GM23248 (cell line): ENCODE results near the gene CDCA7. TPM values are rescaled to one million over a fixed set of nuclear protein-coding genes. Genes with fewer than 3 reads are reported as not detected.

Experiments used
- DNase-seq: peaks from one replicate; pipeline ENCODE4 v3.0.0-alpha.2; 2015
- H2AFZ ChIP-seq: fragments of 200-600 bp; sonication (generic); 2 replicates; pipeline ENCODE4 v1.6.1; 2016; ENCODE audit warnings: antibody characterized with exemption
- H3F3A ChIP-seq: fragments of 200-600 bp; sonication (generic); 2 replicates; pipeline ENCODE4 v1.6.1; 2016; ENCODE audit warnings: mild to moderate bottlenecking, antibody characterized with exemption, mixed run types; ENCODE audit not compliant: insufficient read depth
- H3K27ac ChIP-seq: fragments of 200-600 bp; sonication (generic); 2 replicates; pipeline ENCODE4 v1.5.1; 2016; ENCODE audit warnings: mild to moderate bottlenecking
- H3K27me3 ChIP-seq: fragments of 200-600 bp; sonication (generic); replicated peaks from 2 replicates; pipeline ENCODE4 v1.6.1; 2016; ENCODE audit warnings: mild to moderate bottlenecking; ENCODE audit not compliant: insufficient read depth
- H3K36me3 ChIP-seq: fragments of 200-600 bp; sonication (generic); 2 replicates; pipeline ENCODE4 v1.6.1; 2016; ENCODE audit warnings: low read depth, mild to moderate bottlenecking
- H3K4me1 ChIP-seq: fragments of 200-600 bp; sonication (generic); 2 replicates; pipeline ENCODE4 v1.6.1; 2016; ENCODE audit warnings: mild to moderate bottlenecking; ENCODE audit not compliant: insufficient read depth
- H3K4me2 ChIP-seq: fragments of 200-600 bp; sonication (generic); one replicate; pipeline ENCODE4 v1.6.1; 2016; ENCODE audit warnings: mild to moderate bottlenecking; ENCODE audit not compliant: unreplicated experiment
- H3K4me3 ChIP-seq: fragments of 200-600 bp; sonication (generic); 2 replicates; pipeline ENCODE4 v1.5.1; 2016; ENCODE audit warnings: mild to moderate bottlenecking
- H3K79me2 ChIP-seq: fragments of 200-600 bp; sonication (generic); 2 replicates; pipeline ENCODE4 v1.6.1; 2016; ENCODE audit warnings: mild to moderate bottlenecking; ENCODE audit not compliant: insufficient read depth
- H3K9ac ChIP-seq: fragments of 200-600 bp; sonication (generic); 2 replicates; pipeline ENCODE4 v1.6.1; 2016; ENCODE audit warnings: mild to moderate bottlenecking
- H3K9me2 ChIP-seq: fragments of 200-600 bp; sonication (generic); 2 replicates; pipeline ENCODE4 v1.6.1; 2016; ENCODE audit warnings: mixed run types, mild to moderate bottlenecking, moderate library complexity; ENCODE audit not compliant: insufficient read depth
- H3K9me3 ChIP-seq: fragments of 200-600 bp; sonication (generic); one replicate; pipeline ENCODE4 v1.6.1; 2017; ENCODE audit warnings: low read depth
- H4K20me1 ChIP-seq: fragments of 200-600 bp; sonication (generic); 2 replicates; pipeline ENCODE4 v1.6.0; 2016; ENCODE audit not compliant: insufficient read depth
- EZH2 ChIP-seq: fragments of 200-600 bp; sonication (generic); IDR thresholded peaks from 2 replicates; pipeline ENCODE4 v1.6.1; 2018; ENCODE audit warnings: antibody characterized with exemption, mild to moderate bottlenecking; ENCODE audit not compliant: insufficient read depth, poor library complexity, severe bottlenecking
- EZH2phosphoT487 ChIP-seq: fragments of 200-600 bp; sonication (generic); IDR thresholded peaks from 2 replicates; pipeline ENCODE4 v1.6.1; 2018; ENCODE audit warnings: antibody characterized with exemption, moderate library complexity, mild to moderate bottlenecking, low read depth; ENCODE audit not compliant: insufficient read depth
- WGBS, 2 experiments: methylation state at CpG; one replicate each; pipeline ENCODE4 v1.1.6; 2015 to 2017; ENCODE audit warnings: low lambda C conversion rate in 2 of 2, low coverage in 1 of 2; ENCODE audit errors: missing lambda C conversion rate in 2 of 2; 5-methylcytosine and 5-hydroxymethylcytosine counted together
- in situ Hi-C: fragments of 300-500 bp; cut with MboI; formaldehyde crosslinking; loops from 2 replicates; pipeline ENCODE4 v1.15.0; 2020
- polyA plus RNA-seq: library from polyadenylated mRNA; unstranded; fragments of >200 nt; fragmentation: Nextera tagmentation; extraction: Ambion mirVana; gene quantifications from 2 replicates; pipeline ENCODE4 v1.2.1, GENCODE V29; 2016
- total RNA-seq: library from RNA; depleted of rRNA; stranded (reverse); fragments of >200 nt; shearing (Covaris generic); gene quantifications from 2 replicates; pipeline ENCODE4 v1.2.3, GENCODE V29; 2014

The CDCA7 gene
- total and polyA plus RNA-seq, 2 experiments from 2014 or later, result 3.0 to 3.2 TPM

- no peak overlapping the region for H3K27ac ChIP-seq
- peak overlapping the region; percentile 92 for H3K4me2 ChIP-seq
- H3K9me3 ChIP-seq, result no peaks in the 10 kb centered on the region
- in situ Hi-C loops, result no loop called here
- H3K79me2 ChIP-seq, result no peaks in the 10 kb centered on the region
- H3K9me2 ChIP-seq, result no peaks in the 10 kb centered on the region
- H3K4me3 ChIP-seq, result peak overlapping the region; percentile 76
- H2AFZ ChIP-seq, result peak overlapping the region; percentile 87
- peak; percentile 70 for DNase-seq
- peak overlapping the region; percentile 44 for H3K9ac ChIP-seq
- no peaks in the 10 kb centered on the region for H3F3A ChIP-seq
- peak; percentile 40 for TF ChIP-seq EZH2
- TF ChIP-seq EZH2phosphoT487, result no peak
- H4K20me1 ChIP-seq, result no peaks in the 10 kb centered on the region
- no peaks in the 10 kb centered on the region for H3K36me3 ChIP-seq
- peaks cover 38% of the 10 kb centered on the region for H3K27me3 ChIP-seq
- 1 to 2% methylated on average over 44 to 59 of the region's 59 CpGs for WGBS, 2 experiments
- no peaks in the 10 kb centered on the region for H3K4me1 ChIP-seq
These were observed 627 bp downstream of the CDCA7 start for GRCh38 chr2:173355132-173355865.

GRCh38 chr2:173355866-173356508, 1.3 kb downstream of the CDCA7 start:
- Histone ChIP-seq H3K9me2 (no peaks in the 10 kb centered on the region), H3K4me2 (peak overlapping the region; percentile 28), H3K9ac (no peak overlapping the region), H3K36me3 (no peaks in the 10 kb centered on the region), H3K9me3 (no peaks in the 10 kb centered on the region), H2AFZ (0 out of 2 replicates have a peak overlapping the region, but pooled peaks have one; percentile 42), H3K27me3 (peaks cover 38% of the 10 kb centered on the region), H3K4me3 (peak overlapping the region; percentile 76), H4K20me1 (no peaks in the 10 kb centered on the region), H3K4me1 (no peaks in the 10 kb centered on the region), H3F3A (no peaks in the 10 kb centered on the region), H3K27ac (no peak overlapping the region), H3K79me2 (no peaks in the 10 kb centered on the region)
- no peak for TF ChIP-seq EZH2
- TF ChIP-seq EZH2phosphoT487, result no peak
- in situ Hi-C loops, result no loop called here
- peak; percentile 4 for DNase-seq
- WGBS, 2 experiments, result 56 to 59% methylated on average over 16 of the region's 16 CpGs

- H3K9me3 ChIP-seq, result no peaks in the 10 kb centered on the region
- no peak overlapping the region for H3K9ac ChIP-seq
- 82 to 86% methylated on average over 3 of the region's 3 CpGs for WGBS, 2 experiments
- in situ Hi-C loops, result no loop called here
- peaks cover 28% of the 10 kb centered on the region for H3K27me3 ChIP-seq
- no peaks in the 10 kb centered on the region for H3K4me1 ChIP-seq
- no peaks in the 10 kb centered on the region for H4K20me1 ChIP-seq
- H3F3A ChIP-seq, result no peaks in the 10 kb centered on the region
- no peak overlapping the region for H3K4me3 ChIP-seq
- no peaks in the 10 kb centered on the region for H3K9me2 ChIP-seq
- no peak overlapping the region for H2AFZ ChIP-seq
- H3K36me3 ChIP-seq, result no peaks in the 10 kb centered on the region
- no peak overlapping the region for H3K27ac ChIP-seq
- TF ChIP-seq EZH2phosphoT487, result no peak
- no peak for TF ChIP-seq EZH2
- DNase-seq, result no peak
- H3K4me2 ChIP-seq, result no peak overlapping the region
- H3K79me2 ChIP-seq, result no peaks in the 10 kb centered on the region
These were observed 2.7 kb downstream of the CDCA7 start for GRCh38 chr2:173357346-173357745.

GRCh38 chr2:173358616-173359015, 3.9 kb downstream of the CDCA7 start:
- Histone ChIP-seq H3K4me2 (no peak overlapping the region), H3K36me3 (no peaks in the 10 kb centered on the region), H3K79me2 (no peaks in the 10 kb centered on the region), H4K20me1 (no peaks in the 10 kb centered on the region), H2AFZ (no peak overlapping the region), H3K4me1 (no peaks in the 10 kb centered on the region), H3K9me2 (no peaks in the 10 kb centered on the region), H3K9ac (no peak overlapping the region), H3K27me3 (peaks cover 15% of the 10 kb centered on the region), H3F3A (no peaks in the 10 kb centered on the region), H3K4me3 (no peak overlapping the region), H3K9me3 (no peaks in the 10 kb centered on the region), H3K27ac (no peak overlapping the region)
- 74 to 77% methylated on average over 5 of the region's 5 CpGs for WGBS, 2 experiments
- in situ Hi-C loops, result no loop called here
- no peak for DNase-seq
- TF ChIP-seq EZH2phosphoT487, result no peak
- TF ChIP-seq EZH2, result no peak
